Measurements from ENCODE around the gene HOXB6.

The HOXB6 gene

GRCh38 chr17:48600244-48601098, 4.3 kb downstream of the HOXB6 start:
- intact Hi-C loops (cut with DNase I) = no loop called here
- DNase-seq = no peak

- no peak for DNase-seq
- intact Hi-C loops (cut with DNase I) = no loop called here
Measured at GRCh38 chr17:48599354-48599753, 5.4 kb downstream of the HOXB6 start.

- intact Hi-C loops (cut with DNase I) = no loop called here
- no peak for DNase-seq
Measured at GRCh38 chr17:48598736-48599135, 6.0 kb downstream of the HOXB6 start.

- DNase-seq = no peak
Measured at GRCh38 chr17:48597778-48598631, 6.8 kb downstream of the HOXB6 start.

DNA sequence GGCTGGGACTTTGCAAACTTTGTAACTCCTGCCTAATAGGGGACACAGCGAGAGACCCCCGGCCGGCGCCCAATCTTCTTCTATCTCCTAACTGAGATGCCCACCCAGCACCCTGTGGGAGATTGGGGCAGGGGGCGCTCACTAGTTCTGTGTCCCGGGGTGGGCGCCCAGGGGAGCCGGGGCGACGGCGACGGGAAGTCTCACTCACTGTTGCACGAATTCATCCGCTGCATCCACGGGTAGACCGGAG, 7.3 kb downstream of the HOXB6 start:
- DNase-seq = no peak
- intact Hi-C loops (cut with DNase I) = no loop called here

More at GRCh38 chr17:48597778-48598631, 6.8 kb downstream of the HOXB6 start:
- intact Hi-C loops (cut with DNase I) = no loop called here

- no peak for DNase-seq
- intact Hi-C loops (cut with DNase I) = no loop called here
Measured at GRCh38 chr17:48596735-48597527, 7.9 kb downstream of the HOXB6 start.

GRCh38 chr17:48596000-48596734, 8.6 kb downstream of the HOXB6 start:
- intact Hi-C loops (cut with DNase I) = no loop called here
- DNase-seq = no peak

DNA sequence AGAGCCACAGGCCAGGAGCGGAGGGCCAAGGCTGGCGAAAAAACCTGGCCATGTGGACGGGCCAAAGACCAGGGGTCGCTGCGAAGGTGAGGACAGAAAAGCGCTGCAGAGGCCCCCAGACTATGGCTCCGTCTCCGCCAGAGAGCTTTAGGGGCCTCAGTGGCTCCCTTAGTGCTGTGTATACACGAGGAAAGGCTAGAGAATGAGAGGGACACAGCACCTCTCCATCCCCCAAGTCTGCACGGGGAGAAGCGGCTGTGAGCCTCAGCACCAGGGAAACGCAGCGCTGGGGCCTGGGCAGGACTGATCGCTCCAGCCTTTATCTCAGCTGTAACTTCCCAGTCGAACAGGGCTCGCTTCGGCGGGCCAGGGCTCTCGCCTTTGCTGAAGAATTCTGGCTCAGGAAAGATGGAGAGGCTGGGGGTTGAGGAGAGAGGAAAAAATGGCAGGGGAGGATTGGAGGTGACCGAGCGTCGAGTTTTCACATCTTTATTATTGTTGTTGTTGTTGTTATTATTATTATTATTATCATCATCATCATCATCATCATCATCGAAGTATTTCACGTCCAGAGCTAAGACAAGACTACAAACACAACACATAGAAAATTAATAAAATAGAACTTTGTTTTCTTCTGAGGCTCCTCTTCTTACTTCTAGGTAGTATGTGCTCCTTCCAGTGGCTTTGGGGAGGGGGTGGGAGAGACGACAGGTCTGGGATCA, 9.3 kb downstream of the HOXB6 start:
- no peak for DNase-seq
- intact Hi-C loops (cut with DNase I) = no loop called here

DNA sequence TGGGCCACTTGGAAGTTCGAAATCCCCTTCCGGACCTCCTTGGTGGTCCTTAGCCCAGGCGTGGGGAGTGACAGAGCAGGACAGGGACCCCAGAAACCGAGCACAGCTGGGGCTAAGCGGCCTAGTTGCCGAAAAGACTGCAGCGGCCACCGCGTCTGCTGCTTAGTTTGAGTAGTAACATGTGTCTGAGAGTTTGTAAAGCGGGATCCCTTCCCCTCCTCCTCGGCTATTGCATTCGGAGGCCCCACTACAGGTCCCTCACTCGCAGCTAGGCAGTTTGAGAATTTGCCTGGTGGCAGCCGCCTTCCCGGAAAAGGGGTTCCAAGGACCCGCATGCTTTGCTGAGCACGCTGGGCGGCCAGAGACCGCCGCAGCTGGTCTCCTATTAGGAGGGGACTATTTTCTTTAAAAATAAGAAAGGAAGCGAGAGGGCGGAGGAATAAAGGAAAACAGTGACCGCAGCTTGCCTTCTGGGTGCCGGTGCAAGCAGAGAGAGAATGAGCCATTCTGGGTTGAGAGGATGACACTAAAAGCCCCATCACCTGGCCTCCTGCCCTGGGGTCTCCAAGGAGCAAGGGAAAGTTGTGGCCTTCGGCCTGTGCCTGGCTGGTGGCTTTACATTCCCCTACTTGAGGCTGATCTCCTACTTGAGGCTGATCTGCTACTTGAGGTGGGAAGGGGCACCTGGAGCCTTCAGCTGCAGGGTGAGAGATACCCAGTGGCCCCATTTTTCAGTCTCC, 10.1 kb downstream of the HOXB6 start:
- intact Hi-C loops (cut with DNase I) = no loop called here
- DNase-seq = no peak

DNA sequence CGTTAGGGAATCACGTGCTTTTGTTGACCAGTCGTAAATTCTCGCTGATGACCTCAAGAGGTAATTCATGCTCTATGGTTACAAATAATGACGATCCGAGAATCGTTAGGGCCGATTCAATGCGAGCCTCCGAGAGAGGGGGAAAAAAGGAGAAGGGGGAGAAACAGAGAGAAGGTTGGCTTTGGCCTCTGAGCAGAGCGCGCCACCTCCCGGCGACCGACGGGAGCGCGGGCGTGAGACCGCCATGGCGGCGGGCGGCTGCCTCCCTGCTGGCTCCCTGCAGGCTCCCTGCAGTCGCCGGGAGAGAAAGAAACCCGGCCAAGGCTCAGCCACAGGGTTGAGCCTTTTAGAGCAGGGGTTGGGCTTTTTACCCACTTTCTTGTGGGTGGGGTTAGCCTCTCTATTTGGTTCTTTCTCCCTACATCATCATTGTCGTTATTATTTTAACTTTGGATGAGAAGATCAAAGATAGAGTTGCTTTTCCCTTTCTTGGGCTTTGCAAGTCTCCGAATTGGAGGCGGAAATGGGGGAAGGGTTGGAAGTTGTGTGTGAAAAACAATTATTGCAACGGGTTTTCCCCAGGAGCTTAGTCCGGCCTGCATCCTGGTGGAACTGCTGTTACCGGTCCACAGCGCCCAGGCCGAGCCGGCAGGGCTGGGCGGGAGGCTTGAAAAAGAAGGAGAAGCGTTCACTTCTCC, 10.8 kb downstream of the HOXB6 start:
- intact Hi-C loops (cut with DNase I) = no loop called here
- DNase-seq = peak in 15 of 42 donors; percentile 8 to 62 (median 33)

DNA sequence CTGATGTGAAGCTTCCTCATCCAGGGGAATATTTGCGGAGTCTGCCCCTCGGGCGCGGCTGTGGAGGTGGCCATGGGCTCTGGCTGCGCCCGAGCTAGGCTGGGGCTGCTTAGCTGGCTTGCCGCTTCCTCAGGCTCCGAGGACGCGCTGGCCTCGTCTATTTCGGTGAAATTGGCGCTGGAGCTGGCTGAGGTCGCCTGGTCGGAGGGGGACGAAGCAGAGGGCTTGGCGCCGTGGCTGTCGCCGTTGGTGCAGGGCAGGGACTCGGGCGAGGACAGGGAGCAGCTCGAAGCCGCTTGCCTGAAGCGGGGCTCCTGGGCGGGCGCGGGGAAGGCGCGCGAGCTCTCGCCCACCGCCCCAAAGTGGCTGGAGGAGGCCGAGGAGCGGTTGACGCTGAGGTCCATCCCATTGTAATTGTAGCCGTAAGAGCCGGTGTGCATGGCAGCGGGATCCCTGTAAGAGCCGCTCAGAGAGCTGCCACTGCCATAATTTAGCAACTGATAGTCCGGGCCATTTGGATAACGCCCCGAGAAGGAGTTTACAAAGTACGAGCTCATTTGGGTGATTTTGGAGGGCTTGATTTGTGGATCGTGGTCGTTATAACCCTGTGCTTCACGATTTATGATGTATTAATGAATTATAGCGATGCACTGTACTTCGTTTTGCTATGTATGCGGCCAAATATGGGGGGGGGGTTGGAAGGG, 11.5 kb downstream of the HOXB6 start, which contains the start of gene HOXB5:
Gene HOXB5 (minus strand): TSS at position 654 of the 704 bp plus-strand sequence. CDS start 97 bp downstream, at position 557.
- DNase-seq = no peak
- intact Hi-C loops (cut with DNase I) = no loop called here

- DNase-seq = no peak
- intact Hi-C loops (cut with DNase I) = no loop called here
Measured at GRCh38 chr17:48592577-48592976, 12.2 kb downstream of the HOXB6 start.

DNA sequence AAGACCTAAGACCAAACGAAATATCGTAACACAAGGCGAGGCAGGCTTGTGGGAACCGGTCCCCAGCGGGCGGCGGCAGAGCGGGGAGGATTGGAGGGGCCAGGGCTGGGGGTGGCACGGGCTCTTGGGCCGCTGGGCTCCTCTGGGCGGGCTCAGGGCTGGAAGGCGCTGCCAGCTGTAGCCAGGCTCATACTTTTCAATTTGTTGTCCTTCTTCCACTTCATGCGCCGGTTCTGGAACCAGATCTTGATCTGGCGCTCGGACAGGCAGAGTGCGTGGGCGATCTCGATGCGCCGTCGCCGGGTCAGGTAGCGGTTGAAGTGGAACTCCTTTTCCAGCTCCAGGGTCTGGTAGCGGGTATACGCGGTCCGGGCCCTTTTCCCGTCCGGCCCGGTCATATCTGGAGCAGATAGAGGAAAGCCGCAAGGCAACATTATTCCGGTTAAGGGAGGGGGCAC, 12.7 kb downstream of the HOXB6 start:
- no peak for DNase-seq
- intact Hi-C loops (cut with DNase I) = no loop called here

DNA sequence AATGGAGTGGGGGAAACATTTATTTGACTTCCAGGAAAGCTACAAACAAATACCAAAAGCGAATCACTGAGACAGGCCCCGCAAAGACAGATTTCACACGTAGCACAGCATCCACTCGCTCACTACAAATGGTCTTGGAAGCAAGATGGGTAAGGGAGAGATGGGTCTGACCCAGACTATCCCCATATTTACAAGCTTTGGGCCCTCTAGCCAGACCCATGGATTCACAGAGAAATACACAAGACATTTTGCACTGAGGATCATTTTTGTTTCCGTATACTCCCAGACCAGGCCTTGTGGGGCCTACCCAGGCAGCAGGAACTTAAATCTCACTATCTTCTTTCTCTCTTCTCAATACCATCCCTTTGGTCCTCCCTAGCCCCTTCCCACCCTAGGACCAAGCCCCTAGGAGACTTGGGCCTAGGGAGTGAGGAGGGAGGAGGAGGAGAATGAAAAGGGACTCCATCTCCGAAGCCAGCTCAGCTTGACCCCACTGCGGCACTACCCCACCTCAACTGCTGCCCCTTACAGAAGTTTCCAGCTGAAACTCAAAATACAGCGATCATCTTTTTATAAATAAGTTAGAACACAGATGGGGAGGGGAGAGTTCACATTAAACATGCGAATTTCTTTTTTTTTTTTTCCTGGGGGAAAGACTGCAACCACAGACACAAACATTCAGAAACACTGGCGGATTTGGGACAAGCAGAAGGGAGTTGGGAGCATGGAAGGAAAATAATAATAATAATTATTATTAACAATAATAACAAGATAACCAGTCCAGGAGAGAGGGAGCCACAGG, 13.3 kb downstream of the HOXB6 start:
- intact Hi-C loops (cut with DNase I) = no loop called here
- DNase-seq = no peak

- DNase-seq = no peak
- intact Hi-C loops (cut with DNase I) = no loop called here
Measured at GRCh38 chr17:48590607-48591161, 14.1 kb downstream of the HOXB6 start.
